GM21367 (cell line): ENCODE data around the gene ESYT3.
"Not testable (repeated sequence)": the region's sequence is repeated elsewhere in the genome, so short reads cannot be mapped to it uniquely, and the experiment has no call there.

Source experiments
- ATAC-seq: cut with Tn5 transposase; IDR thresholded peaks from one replicate; pipeline ENCODE4 v1.9.1; 2021; ENCODE audit not compliant: unreplicated experiment

The ESYT3 gene

GRCh38 chr3:138441256-138441655 lies 6.8 kb downstream of the ESYT3 start:
- ATAC-seq = no peak

GRCh38 chr3:138441742-138442141 lies 7.3 kb downstream of the ESYT3 start:
- no peak for ATAC-seq

GRCh38 chr3:138442433-138442832 lies 8.0 kb downstream of the ESYT3 start:
- no peak for ATAC-seq

- ATAC-seq = no peak
Observed at GRCh38 chr3:138443091-138443490, 8.7 kb downstream of the ESYT3 start.

DNA sequence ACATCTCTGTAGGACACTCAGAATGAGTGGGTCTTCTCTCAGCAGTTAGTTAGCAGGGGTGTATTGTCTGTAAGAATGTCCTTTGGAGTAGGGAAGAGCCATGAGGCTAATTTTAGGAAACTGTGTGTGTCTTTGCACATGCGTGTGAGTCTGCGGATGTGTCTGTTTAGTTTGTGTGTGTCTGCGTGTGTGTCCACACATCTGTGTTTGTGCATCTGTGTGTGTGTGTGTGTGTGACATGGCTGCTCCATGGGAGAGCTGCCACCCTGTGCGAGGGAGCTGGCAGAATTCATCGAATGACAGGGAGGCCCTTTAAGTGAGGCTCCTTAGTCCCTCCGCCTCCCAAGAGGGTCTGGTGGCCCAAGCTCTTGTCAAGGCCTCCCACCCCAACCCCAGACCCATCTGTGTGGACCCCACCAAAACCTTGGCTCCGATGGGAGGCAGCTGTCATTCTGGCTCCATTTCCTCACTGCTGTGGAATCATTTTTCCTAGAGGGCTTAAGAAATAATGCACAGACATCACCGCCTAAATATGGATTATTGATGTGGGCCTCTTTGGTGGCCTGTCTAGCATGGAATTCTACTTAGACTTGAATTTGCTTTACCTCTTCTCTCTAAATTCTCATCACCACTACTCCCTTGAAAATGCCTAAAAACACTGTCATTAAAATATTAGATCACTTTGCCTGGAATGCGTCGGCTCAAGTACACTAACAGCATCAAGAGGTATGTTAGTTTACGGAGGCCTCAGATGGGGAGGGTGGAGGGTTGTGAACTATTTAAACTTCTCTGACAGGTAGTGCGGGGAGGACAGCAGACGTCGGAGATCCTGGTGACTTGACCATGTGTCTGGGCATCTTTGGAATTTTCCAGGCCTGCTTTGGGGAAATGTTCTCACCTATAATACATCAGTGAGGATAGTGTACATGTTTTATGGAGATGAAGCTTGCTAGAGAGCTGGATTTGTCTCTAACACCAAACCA lies 9.4 kb downstream of the ESYT3 start:
- ATAC-seq = no peak

- no peak for ATAC-seq
Observed at GRCh38 chr3:138445236-138445635, 10.8 kb downstream of the ESYT3 start.

DNA sequence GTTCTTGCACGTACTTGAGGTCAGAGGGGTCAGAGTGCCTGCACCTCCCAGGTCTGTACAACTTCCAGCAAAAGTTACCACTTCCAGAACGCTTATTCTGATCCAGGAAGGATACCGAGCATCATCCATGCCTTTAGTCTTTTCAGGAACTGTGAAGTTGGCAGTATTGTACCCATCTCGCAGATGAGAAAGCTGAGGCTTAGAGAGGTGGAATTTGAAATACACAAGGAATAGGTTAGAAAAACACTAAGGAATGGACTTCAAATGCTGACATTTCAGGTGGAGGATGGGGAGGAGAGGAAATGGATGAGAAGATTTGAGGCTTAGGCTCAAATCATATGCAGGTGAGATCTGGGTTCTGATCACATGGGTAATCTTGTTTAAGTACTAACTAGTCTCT lies 11.2 kb downstream of the ESYT3 start:
- ATAC-seq = no peak

DNA sequence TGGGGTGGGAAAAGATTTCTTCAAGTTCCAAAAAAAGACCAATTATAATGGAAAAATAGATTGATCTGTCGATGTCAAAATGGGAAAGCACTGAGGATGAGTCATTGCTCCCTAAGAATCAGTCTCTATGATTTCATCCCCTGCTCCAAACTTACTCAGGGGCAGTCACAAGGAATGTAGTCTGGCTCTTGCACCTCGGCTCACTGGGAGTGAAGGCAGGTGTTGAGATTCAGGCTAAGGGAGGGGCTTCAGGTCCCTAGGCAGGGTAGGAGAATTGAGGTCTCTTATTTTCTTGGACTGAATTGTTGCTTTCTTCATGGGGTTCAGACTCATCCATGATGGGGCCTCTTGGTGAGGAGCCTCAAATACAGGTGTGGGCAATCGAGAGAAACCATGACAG lies 14.2 kb downstream of the ESYT3 start:
- no peak for ATAC-seq

- no peak for ATAC-seq
Observed at GRCh38 chr3:138449490-138449889, 15.1 kb downstream of the ESYT3 start.

DNA sequence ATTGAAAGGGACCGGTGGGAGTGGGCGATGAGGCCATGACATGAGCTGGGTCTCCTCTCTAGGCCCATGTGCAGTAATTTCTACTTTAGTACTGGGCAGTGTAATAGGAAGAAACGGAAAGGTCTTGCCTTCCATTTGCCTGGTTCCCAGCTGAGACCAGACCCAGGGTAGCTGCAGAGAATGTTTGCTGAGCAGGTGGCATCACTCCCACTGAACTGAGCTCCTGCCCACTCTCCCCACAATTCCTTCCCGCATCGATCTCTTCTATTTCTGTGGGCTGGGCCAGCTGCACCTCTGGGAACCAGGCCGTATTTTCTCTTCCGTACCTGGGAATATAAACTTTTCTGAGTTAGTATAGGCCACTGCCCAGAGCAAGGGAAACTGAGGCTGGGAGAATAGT lies 15.8 kb downstream of the ESYT3 start:
- ATAC-seq = no peak

GRCh38 chr3:138450704-138451424 lies 16.4 kb downstream of the ESYT3 start:
- no peak for ATAC-seq

GRCh38 chr3:138451595-138452162 lies 17.3 kb downstream of the ESYT3 start:
- ATAC-seq = no peak

- ATAC-seq = no peak
Observed at GRCh38 chr3:138452436-138452835, 18.0 kb downstream of the ESYT3 start.

- not testable (repeated sequence) for ATAC-seq
Observed at GRCh38 chr3:138453940-138454339, 19.5 kb downstream of the ESYT3 start.

DNA sequence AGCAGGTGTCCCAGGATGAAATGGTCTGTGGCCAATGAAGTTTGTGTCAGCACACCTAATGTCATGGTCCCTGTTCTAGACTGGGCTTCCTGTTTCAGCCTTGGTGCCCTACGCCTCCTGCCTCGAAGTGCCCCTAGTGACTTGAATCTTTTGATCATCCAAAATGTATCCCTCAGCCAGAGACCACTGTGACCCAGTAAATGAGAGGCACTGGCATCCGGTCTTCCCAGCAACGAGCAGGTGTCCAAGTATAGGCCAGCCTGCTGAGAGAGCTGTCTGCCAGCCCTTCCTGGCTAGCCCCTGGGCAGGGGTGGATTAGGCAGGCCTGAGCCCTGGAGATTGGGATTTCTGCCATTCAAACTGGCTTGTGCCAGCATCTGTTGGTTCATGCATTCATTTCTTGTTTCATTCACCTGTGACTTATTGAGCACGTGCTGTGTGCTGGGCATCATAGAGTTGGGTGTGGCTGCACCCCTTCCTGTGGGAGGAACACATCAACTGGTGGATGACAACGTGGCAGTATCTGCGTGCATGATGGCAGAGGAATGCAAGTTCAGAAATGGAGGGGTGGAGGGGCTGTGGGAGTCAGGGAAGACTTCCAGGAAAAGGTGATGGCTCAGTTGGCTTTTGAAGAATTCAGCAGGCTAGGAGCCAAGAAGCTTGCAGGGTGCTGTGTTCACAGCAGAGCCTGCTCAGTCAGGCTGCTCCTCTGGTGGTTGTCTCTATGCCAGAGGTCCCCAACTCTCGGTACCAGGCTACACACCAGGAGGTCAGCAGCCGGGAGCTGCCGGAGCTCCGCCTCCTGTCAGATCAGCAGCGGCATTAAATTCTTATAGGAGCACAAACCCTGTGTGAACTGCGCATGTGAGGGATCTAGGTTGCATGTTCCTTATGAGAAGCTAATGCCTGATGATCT lies 21.6 kb downstream of the ESYT3 start:
- ATAC-seq = no peak

DNA sequence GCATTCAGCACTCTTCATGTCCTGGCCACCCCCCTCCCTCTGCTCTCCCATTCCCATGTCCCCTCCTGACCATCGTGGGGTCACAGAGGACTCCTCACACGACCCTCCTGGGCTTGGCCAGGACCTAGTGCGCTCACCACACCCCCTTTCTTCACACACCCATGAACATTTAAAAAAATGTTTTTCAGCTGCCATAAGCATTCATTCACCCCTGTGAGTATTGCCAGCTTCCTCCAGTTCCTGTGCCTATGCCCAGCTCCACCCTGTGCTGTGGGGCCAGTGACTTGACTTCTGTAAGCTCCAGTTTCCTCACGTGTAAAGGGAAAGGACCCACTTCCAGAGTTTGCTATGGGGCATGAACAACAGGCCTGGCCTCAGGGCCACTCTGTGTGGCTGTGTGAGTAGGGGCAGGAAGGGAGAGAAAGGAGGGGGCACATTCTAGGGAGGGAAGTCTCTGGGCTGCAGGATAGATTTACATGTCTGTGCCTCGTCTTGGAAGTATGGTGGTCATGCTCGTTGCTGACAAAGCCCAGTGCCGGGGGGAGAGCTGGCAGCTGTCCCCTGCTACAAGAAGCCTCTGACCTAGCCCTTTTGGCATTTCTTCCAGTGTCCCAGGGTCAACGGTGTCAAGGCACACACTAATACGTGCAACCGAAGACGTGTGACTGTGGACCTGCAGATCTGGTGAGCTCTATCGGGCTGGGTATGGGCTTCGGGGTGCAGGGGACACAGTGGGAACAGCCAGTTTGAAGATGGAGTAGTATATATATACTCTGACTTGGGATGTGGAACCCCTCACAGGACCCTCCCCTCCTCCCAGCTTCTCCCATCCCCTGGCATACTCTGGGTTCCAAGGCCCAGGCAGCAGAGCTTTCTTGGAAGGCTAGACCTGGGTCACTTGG lies 22.8 kb downstream of the ESYT3 start:
- no peak for ATAC-seq

GRCh38 chr3:138457863-138458735 lies 23.7 kb downstream of the ESYT3 start:
- ATAC-seq = no peak

- ATAC-seq = no peak
Observed at GRCh38 chr3:138458774-138459499, 24.5 kb downstream of the ESYT3 start.
